B cell (primary cell): ENCODE results near the gene GID4. TPM values are rescaled to one million over a fixed set of nuclear protein-coding genes. Genes with fewer than 3 reads are reported as not detected.

Source experiments
- ATAC-seq: fragments of 200-7000 bp; cut with Tn5 transposase; one replicate; pipeline ENCODE4 v1.10.0; 2021; ENCODE audit warnings: low read depth, mild to moderate bottlenecking, moderate number of reproducible peaks, moderate library complexity
- CTCF ChIA-PET: fragments of 350-600 bp; sonication (Branson Sonifier 250); formaldehyde crosslinking; loops from one replicate; lab custom pipeline; 2021; ENCODE audit warnings: antibody characterized with exemption, inconsistent platforms; lab: Charles Lee
- POLR2A ChIA-PET: fragments of 350-600 bp; sonication (Branson Sonifier 250); formaldehyde crosslinking; loops from one replicate; lab custom pipeline; 2021; ENCODE audit warnings: antibody characterized with exemption; lab: Charles Lee
- DNase-seq: peaks from one replicate; pipeline ENCODE4 v3.0.0; 2013
- H2AFZ ChIP-seq: 2 replicates; pipeline ENCODE4 v1.6.1; 2012; ENCODE audit warnings: mild to moderate bottlenecking, low read depth, low read length; ENCODE audit not compliant: insufficient read depth, poor library complexity, severe bottlenecking
- H3K27ac ChIP-seq, 2 donors: 1 replicate in 1 of 2; 2 replicates in 1 of 2; pipeline ENCODE4 v1.5.1; 2012 to 2013; ENCODE audit warnings: low read length in 2 of 2, mild to moderate bottlenecking in 2 of 2, moderate library complexity in 1 of 2
- H3K27me3 ChIP-seq, 4 experiments: fragments of 200-600 bp in 1 of 4; sonication (generic) in 1 of 4; replicated peaks in 1 of 4; 1 replicate in 2 of 4; 2 replicates in 2 of 4; pipeline versions ENCODE4 v1.6.1 to v1.7.0; 2013 to 2016; ENCODE audit warnings: low read length in 3 of 4, mild to moderate bottlenecking in 2 of 4, mixed read lengths in 1 of 4, moderate library complexity in 1 of 4; ENCODE audit not compliant: insufficient read depth in 4 of 4, control insufficient read depth in 3 of 4; ENCODE audit errors: control extremely low read depth in 1 of 4
- H3K36me3 ChIP-seq, 2 experiments: replicated peaks in 1 of 2; 1 replicate in 1 of 2; 2 replicates in 1 of 2; pipeline versions ENCODE4 v1.6.1 to v1.7.1; 2013; ENCODE audit warnings: low read length in 1 of 2; ENCODE audit not compliant: insufficient read depth in 2 of 2, control insufficient read depth in 1 of 2; ENCODE audit errors: control extremely low read depth in 1 of 2, extremely low read depth in 1 of 2
- H3K4me1 ChIP-seq, 2 donors: fragments of 200-600 bp in 1 of 2; sonication (generic) in 1 of 2; 1 replicate in 1 of 2; 2 replicates in 1 of 2; pipeline versions ENCODE4 v1.5.1 to v1.6.1; 2013 to 2017; ENCODE audit warnings: low read length in 2 of 2; ENCODE audit not compliant: control insufficient read depth in 2 of 2, insufficient read depth in 2 of 2
- H3K4me2 ChIP-seq: replicated peaks from 2 replicates; pipeline ENCODE3; 2012; ENCODE audit warnings: mild to moderate bottlenecking, low read depth, low read length; ENCODE audit not compliant: poor library complexity, severe bottlenecking
- H3K4me3 ChIP-seq, 5 experiments: fragments of 200-600 bp in 1 of 5; sonication (generic) in 1 of 5; 1 replicate in 3 of 5; 2 replicates in 2 of 5; pipeline versions ENCODE4 v1.5.1 to v1.7.0; 2011 to 2016; ENCODE audit warnings: low read length in 4 of 5, mild to moderate bottlenecking in 4 of 5, low read depth in 2 of 5, control low read depth in 1 of 5, moderate library complexity in 1 of 5; ENCODE audit not compliant: insufficient read depth in 1 of 5; ENCODE audit errors: control extremely low read depth in 1 of 5, extremely low read depth in 1 of 5
- H3K79me2 ChIP-seq: fragments of 200-600 bp; sonication (generic); one replicate; pipeline ENCODE4 v1.6.0; 2016; ENCODE audit warnings: low read length; ENCODE audit not compliant: control insufficient read depth, insufficient read depth
- H3K9ac ChIP-seq: fragments of 200-600 bp; sonication (generic); 2 replicates; pipeline ENCODE4 v1.6.1; 2017; ENCODE audit warnings: mild to moderate bottlenecking, low read length, moderate library complexity
- H3K9me3 ChIP-seq, 3 donors: one replicate each; pipeline versions ENCODE4 v1.6.1 to v1.7.1; 2013; ENCODE audit warnings: low read length in 2 of 3; ENCODE audit not compliant: control insufficient read depth in 2 of 3, insufficient read depth in 1 of 3; ENCODE audit errors: control extremely low read depth in 1 of 3
- H4K20me1 ChIP-seq: 2 replicates; pipeline ENCODE4 v1.6.0; 2012; ENCODE audit warnings: mild to moderate bottlenecking, low read length; ENCODE audit not compliant: insufficient read depth, control insufficient read depth, poor library complexity, severe bottlenecking
- H3K27ac Mint-ChIP-seq: one replicate; pipeline ENCODE4 v1.8.0; 2021; ENCODE audit warnings: mixed read lengths
- H3K27me3 Mint-ChIP-seq: one replicate; pipeline ENCODE4 v1.8.0; 2021; ENCODE audit warnings: mixed read lengths
- H3K4me1 Mint-ChIP-seq: one replicate; pipeline ENCODE4 v1.8.0; 2021; ENCODE audit warnings: mixed read lengths
- H3K4me3 Mint-ChIP-seq: one replicate; pipeline ENCODE4 v1.8.0; 2021; ENCODE audit warnings: mixed read lengths
- H3K9me3 Mint-ChIP-seq: one replicate; pipeline ENCODE4 v1.8.0; 2022; ENCODE audit warnings: mixed read lengths; ENCODE audit not compliant: insufficient read depth
- EZH2 ChIP-seq: IDR thresholded peaks from 2 replicates; pipeline ENCODE4 v1.6.1; 2012; ENCODE audit warnings: borderline replicate concordance, low read depth, mild to moderate bottlenecking, moderate library complexity, low read length; ENCODE audit not compliant: insufficient read depth, poor library complexity, severe bottlenecking
- WGBS: methylation state at CpG from one replicate; pipeline ENCODE4 v1.1.5; 2013; ENCODE audit warnings: missing lambda C conversion rate; ENCODE audit not compliant: insufficient coverage; 5-methylcytosine and 5-hydroxymethylcytosine counted together
- intact Hi-C: fragments of 100-400 bp; cut with micrococcal nuclease; formaldehyde crosslinking; loops from one replicate; pipeline ENCODE4 v1.10.0; 2022
- polyA plus RNA-seq: library from polyadenylated mRNA; depleted of rRNA; stranded (reverse); fragments of >200 nt; gene quantifications from 2 replicates; pipeline ENCODE4 v1.2.3, GENCODE V29; 2012
- total RNA-seq, 2 donors: library from RNA; stranded (reverse); fragments of 120-200 nt in 1 of 2; gene quantifications; 1 replicate in 1 of 2; 2 replicates in 1 of 2; pipeline versions ENCODE4 v1.2.3 to v1.2.4, GENCODE V29; 2013 to 2022
- TF ChIP-seq, protein P1 (sequence below): fragments of 200-600 bp; IDR thresholded peaks from one replicate; pipeline ENCODE4 v1.8.0; 2022; ENCODE audit warnings: antibody characterized with exemption, mild to moderate bottlenecking

GID4 gene
- total and polyA plus RNA-seq, 2 donors (not counting 1 experiment from before 2014, with no cell fraction given): 5.6 to 11.8 TPM

DNA sequence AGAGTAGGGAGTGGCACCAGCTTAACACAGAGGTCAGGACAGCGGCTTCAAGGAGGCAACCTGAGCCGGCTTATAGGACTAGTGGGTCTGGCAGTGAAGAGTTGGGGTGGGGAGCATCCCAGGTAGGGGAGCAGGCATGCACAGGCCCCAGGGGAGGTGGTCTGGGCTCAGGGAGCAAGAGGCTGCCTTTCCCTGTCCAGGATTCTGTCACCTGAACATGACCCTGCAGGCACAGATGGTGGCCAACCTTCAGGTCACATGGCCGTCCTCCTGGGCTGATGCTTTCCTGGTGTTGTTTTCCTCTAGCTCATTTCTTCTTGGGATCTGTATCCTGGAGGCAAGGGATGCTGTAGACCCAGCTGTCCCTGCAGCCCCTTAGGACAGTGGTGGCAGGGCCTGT is 65.8 kb downstream of the GID4 start:
- H3K4me1 ChIP-seq: peaks cover 11 to 16% of the 10 kb centered on the region in 2 donors
- H3K9me3 Mint-ChIP-seq: no peaks in the 10 kb centered on the region
- no peaks in the 10 kb centered on the region for H3K27me3 ChIP-seq
- no peaks in the 10 kb centered on the region for H3K9me3 ChIP-seq
- TF ChIP-seq, protein P1, sequence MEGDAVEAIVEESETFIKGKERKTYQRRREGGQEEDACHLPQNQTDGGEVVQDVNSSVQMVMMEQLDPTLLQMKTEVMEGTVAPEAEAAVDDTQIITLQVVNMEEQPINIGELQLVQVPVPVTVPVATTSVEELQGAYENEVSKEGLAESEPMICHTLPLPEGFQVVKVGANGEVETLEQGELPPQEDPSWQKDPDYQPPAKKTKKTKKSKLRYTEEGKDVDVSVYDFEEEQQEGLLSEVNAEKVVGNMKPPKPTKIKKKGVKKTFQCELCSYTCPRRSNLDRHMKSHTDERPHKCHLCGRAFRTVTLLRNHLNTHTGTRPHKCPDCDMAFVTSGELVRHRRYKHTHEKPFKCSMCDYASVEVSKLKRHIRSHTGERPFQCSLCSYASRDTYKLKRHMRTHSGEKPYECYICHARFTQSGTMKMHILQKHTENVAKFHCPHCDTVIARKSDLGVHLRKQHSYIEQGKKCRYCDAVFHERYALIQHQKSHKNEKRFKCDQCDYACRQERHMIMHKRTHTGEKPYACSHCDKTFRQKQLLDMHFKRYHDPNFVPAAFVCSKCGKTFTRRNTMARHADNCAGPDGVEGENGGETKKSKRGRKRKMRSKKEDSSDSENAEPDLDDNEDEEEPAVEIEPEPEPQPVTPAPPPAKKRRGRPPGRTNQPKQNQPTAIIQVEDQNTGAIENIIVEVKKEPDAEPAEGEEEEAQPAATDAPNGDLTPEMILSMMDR: no peak
- TF ChIP-seq EZH2: no peak
- no peaks in the 10 kb centered on the region for H3K79me2 ChIP-seq
- 100% methylated on average over 3 of the region's 3 CpGs for WGBS
- H3K36me3 ChIP-seq: peaks cover 0 to 19% of the 10 kb centered on the region in 2 experiments
- no peak overlapping the region for H3K9ac ChIP-seq
- DNase-seq (no peak), ATAC-seq (no peak)
- H2AFZ ChIP-seq: no peak overlapping the region
- intact Hi-C loops: no loop called here
- no peak overlapping the region for H3K4me3 ChIP-seq
- ChIA-PET POLR2A (no interaction called here), CTCF (no interaction called here)
- H4K20me1 ChIP-seq: no peaks in the 10 kb centered on the region
- no peak overlapping the region for H3K4me3 Mint-ChIP-seq
- peaks cover 17% of the 10 kb centered on the region for H3K4me1 Mint-ChIP-seq
- no peak overlapping the region for H3K27ac ChIP-seq
- no peak overlapping the region for H3K27ac Mint-ChIP-seq
- H3K4me2 ChIP-seq: no peak overlapping the region
- H3K27me3 Mint-ChIP-seq: no peaks in the 10 kb centered on the region

DNA sequence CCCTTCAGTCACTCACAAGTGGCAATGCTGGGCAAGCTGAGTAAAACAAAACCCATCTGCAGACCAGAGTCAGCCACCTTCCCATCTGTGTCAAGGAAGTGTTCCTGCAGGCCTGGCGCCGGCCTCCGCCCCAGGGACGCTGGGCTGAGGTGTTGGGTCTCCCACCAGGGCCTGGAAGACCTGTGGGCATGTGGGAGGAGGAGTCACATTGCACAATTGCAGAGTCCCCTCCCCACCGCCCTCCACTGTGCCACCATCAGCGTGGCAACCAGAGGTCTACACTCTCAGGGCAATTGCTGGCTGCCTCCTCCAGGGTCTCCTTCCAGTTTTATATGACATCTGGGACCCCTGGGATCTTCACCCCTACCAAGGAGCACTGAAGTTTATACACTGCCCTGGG is 66.4 kb downstream of the GID4 start:
- Histone ChIP-seq H3K27ac (no peak overlapping the region), H3K4me3 (no peak overlapping the region), H4K20me1 (no peaks in the 10 kb centered on the region), H3K9me3 (no peaks in the 10 kb centered on the region), H3K4me2 (no peak overlapping the region), H3K4me1 (peaks cover 11 to 16% of the 10 kb centered on the region in 2 donors), H3K27me3 (no peaks in the 10 kb centered on the region), H3K79me2 (no peaks in the 10 kb centered on the region), H2AFZ (no peak overlapping the region), H3K36me3 (peaks cover 0 to 13% of the 10 kb centered on the region in 2 experiments), H3K9ac (no peak overlapping the region)
- Mint-ChIP-seq H3K9me3 (no peaks in the 10 kb centered on the region), H3K27ac (no peak overlapping the region), H3K4me1 (peaks cover 17% of the 10 kb centered on the region), H3K4me3 (no peak overlapping the region), H3K27me3 (no peaks in the 10 kb centered on the region)
- ChIA-PET CTCF (no interaction called here), POLR2A (no interaction called here)
- 69% methylated on average over 4 of the region's 6 CpGs for WGBS
- DNase-seq: no peak
- TF ChIP-seq, protein P1: no peak
- no peak for TF ChIP-seq EZH2
- no peak for ATAC-seq
- intact Hi-C loops: no loop called here
